Hepatocyte (in vitro differentiated cells): ENCODE data around the gene ZCCHC24. TPM values are rescaled to one million over a fixed set of nuclear protein-coding genes. Genes with fewer than 3 reads are reported as not detected.

Experiments used
- DNase-seq: peaks from one replicate; pipeline ENCODE4 v3.0.0-alpha.2; 2016; ENCODE audit warnings: low spot score
- H2AFZ ChIP-seq: fragments of 200-600 bp; sonication (generic); 2 replicates; pipeline ENCODE4 v1.6.0; 2016; ENCODE audit warnings: antibody characterized with exemption, mild to moderate bottlenecking
- H3K27ac ChIP-seq: fragments of 200-600 bp; sonication (generic); 2 replicates; pipeline ENCODE4 v1.5.1; 2016; ENCODE audit warnings: mild to moderate bottlenecking
- H3K27me3 ChIP-seq: fragments of 200-600 bp; sonication (generic); 2 replicates; pipeline ENCODE4 v1.6.1; 2016
- H3K36me3 ChIP-seq: fragments of 200-600 bp; sonication (generic); replicated peaks from 2 replicates; pipeline ENCODE4 v1.5.1; 2016; ENCODE audit warnings: low read depth; ENCODE audit not compliant: insufficient read depth
- H3K4me1 ChIP-seq: fragments of 200-600 bp; sonication (generic); 2 replicates; pipeline ENCODE4 v1.5.1; 2016; ENCODE audit warnings: mild to moderate bottlenecking, moderate library complexity; ENCODE audit not compliant: insufficient read depth
- H3K4me2 ChIP-seq: fragments of 200-600 bp; sonication (generic); 2 replicates; pipeline ENCODE4 v1.6.0; 2016
- H3K4me3 ChIP-seq: fragments of 200-600 bp; sonication (generic); 2 replicates; pipeline ENCODE4 v1.5.1; 2016; ENCODE audit warnings: mild to moderate bottlenecking
- H3K79me2 ChIP-seq: fragments of 200-600 bp; sonication (generic); 2 replicates; pipeline ENCODE4 v1.6.0; 2017; ENCODE audit warnings: mild to moderate bottlenecking
- H3K9me2 ChIP-seq: fragments of 200-600 bp; sonication (generic); replicated peaks from 2 replicates; pipeline ENCODE4 v1.6.0; 2017; ENCODE audit warnings: mild to moderate bottlenecking; ENCODE audit not compliant: insufficient read depth
- H3K9me3 ChIP-seq: fragments of 200-600 bp; sonication (generic); 2 replicates; pipeline ENCODE4 v1.5.1; 2016; ENCODE audit warnings: low read depth, mild to moderate bottlenecking
- H4K20me1 ChIP-seq: fragments of 200-600 bp; sonication (generic); 2 replicates; pipeline ENCODE4 v1.6.0; 2016; ENCODE audit warnings: mild to moderate bottlenecking; ENCODE audit not compliant: insufficient read depth, poor library complexity, severe bottlenecking
- EZH2 ChIP-seq: fragments of 200-600 bp; sonication (generic); IDR thresholded peaks from 2 replicates; pipeline ENCODE4 v1.6.1; 2016; ENCODE audit warnings: antibody characterized with exemption, mild to moderate bottlenecking, borderline replicate concordance
- EZH2phosphoT487 ChIP-seq: fragments of 200-600 bp; sonication (generic); IDR thresholded peaks from one replicate; pipeline ENCODE4 v1.6.1; 2018; ENCODE audit warnings: antibody characterized with exemption, mild to moderate bottlenecking, low read depth, moderate library complexity; ENCODE audit not compliant: unreplicated experiment, severe bottlenecking
- WGBS: methylation state at CpG from one replicate; pipeline ENCODE4 v1.1.6; 2016; ENCODE audit warnings: low lambda C conversion rate; ENCODE audit errors: missing lambda C conversion rate; 5-methylcytosine and 5-hydroxymethylcytosine counted together
- polyA plus RNA-seq: library from polyadenylated mRNA; unstranded; fragments of >200 nt; fragmentation: Nextera tagmentation; extraction: Ambion mirVana; gene quantifications from 2 replicates; pipeline ENCODE4 v1.2.1, GENCODE V29; 2016
- total RNA-seq: library from RNA; depleted of rRNA; stranded (reverse); fragments of >200 nt; gene quantifications from 2 replicates; pipeline ENCODE4 v1.2.3, GENCODE V29; 2014
- TF ChIP-seq, protein P1 (sequence below): fragments of 200-600 bp; sonication (generic); IDR thresholded peaks from 2 replicates; pipeline ENCODE4 v1.5.1; 2016; ENCODE audit warnings: antibody characterized with exemption, mild to moderate bottlenecking; ENCODE audit not compliant: poor library complexity

The ZCCHC24 gene
- total and polyA plus RNA-seq, 2 experiments from 2014 or later, result 20.1 to 20.6 TPM

DNA sequence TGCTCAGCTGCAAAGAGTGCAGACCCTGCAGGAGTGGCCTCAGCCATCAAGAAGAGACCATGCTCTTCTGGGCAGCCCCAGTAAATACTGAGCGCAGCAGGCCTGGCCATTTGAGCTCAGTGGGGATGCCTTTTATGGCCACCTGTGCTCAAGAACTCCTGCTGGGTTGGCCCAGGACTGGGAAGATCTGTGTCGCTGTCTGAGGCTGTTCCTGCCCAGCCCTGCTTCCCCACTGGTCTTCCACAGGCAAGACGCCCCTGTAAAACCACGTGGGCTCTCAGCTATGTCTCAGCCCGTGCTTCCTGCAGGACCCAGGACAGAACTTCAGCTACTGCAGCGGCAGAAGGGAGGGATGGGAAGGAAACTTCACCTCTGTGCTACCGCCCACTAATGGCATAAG, 108.7 kb downstream of the ZCCHC24 start:
- Histone ChIP-seq H3K36me3 (no peaks in the 10 kb centered on the region), H3K9me2 (no peaks in the 10 kb centered on the region), H3K79me2 (no peaks in the 10 kb centered on the region), H3K4me2 (no peak overlapping the region), H3K27ac (no peak overlapping the region), H3K27me3 (no peaks in the 10 kb centered on the region), H2AFZ (no peak overlapping the region), H3K4me1 (no peaks in the 10 kb centered on the region), H3K4me3 (no peak overlapping the region), H4K20me1 (no peaks in the 10 kb centered on the region), H3K9me3 (no peaks in the 10 kb centered on the region)
- WGBS, result 47% methylated on average over 7 of the region's 7 CpGs
- DNase-seq, result no peak
- TF ChIP-seq, protein P1, sequence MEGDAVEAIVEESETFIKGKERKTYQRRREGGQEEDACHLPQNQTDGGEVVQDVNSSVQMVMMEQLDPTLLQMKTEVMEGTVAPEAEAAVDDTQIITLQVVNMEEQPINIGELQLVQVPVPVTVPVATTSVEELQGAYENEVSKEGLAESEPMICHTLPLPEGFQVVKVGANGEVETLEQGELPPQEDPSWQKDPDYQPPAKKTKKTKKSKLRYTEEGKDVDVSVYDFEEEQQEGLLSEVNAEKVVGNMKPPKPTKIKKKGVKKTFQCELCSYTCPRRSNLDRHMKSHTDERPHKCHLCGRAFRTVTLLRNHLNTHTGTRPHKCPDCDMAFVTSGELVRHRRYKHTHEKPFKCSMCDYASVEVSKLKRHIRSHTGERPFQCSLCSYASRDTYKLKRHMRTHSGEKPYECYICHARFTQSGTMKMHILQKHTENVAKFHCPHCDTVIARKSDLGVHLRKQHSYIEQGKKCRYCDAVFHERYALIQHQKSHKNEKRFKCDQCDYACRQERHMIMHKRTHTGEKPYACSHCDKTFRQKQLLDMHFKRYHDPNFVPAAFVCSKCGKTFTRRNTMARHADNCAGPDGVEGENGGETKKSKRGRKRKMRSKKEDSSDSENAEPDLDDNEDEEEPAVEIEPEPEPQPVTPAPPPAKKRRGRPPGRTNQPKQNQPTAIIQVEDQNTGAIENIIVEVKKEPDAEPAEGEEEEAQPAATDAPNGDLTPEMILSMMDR, result no peak
- no peak for TF ChIP-seq EZH2phosphoT487
- TF ChIP-seq EZH2, result no peak

DNA sequence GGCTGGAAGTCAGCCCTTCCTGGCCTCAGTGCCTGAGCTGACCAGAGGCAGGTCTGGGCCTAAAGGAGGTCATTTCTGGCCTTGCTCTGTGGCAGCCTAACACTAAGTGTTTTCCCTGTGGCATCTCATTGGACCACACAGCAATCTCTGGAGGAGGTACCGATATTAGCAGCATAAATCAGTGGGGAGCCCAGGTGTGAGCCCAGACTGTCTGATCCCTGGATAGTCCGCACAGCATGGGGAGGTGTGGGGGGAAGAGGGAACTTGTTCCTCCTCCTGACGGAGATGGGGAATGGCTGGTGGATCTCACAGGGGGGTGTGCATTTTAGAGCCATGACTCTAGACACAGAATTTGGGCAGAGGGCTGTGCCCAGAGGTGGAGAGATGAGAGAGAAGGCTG, 109.1 kb downstream of the ZCCHC24 start:
- no peak for DNase-seq
- Histone ChIP-seq H4K20me1 (no peaks in the 10 kb centered on the region), H3K9me3 (no peaks in the 10 kb centered on the region), H3K4me2 (no peak overlapping the region), H3K4me1 (no peaks in the 10 kb centered on the region), H2AFZ (no peak overlapping the region), H3K36me3 (no peaks in the 10 kb centered on the region), H3K27ac (no peak overlapping the region), H3K4me3 (no peak overlapping the region), H3K9me2 (no peaks in the 10 kb centered on the region), H3K27me3 (no peaks in the 10 kb centered on the region), H3K79me2 (no peaks in the 10 kb centered on the region)
- TF ChIP-seq, protein P1, result no peak
- no peak for TF ChIP-seq EZH2
- TF ChIP-seq EZH2phosphoT487, result no peak
- WGBS, result 84% methylated on average over 3 of the region's 3 CpGs

DNA sequence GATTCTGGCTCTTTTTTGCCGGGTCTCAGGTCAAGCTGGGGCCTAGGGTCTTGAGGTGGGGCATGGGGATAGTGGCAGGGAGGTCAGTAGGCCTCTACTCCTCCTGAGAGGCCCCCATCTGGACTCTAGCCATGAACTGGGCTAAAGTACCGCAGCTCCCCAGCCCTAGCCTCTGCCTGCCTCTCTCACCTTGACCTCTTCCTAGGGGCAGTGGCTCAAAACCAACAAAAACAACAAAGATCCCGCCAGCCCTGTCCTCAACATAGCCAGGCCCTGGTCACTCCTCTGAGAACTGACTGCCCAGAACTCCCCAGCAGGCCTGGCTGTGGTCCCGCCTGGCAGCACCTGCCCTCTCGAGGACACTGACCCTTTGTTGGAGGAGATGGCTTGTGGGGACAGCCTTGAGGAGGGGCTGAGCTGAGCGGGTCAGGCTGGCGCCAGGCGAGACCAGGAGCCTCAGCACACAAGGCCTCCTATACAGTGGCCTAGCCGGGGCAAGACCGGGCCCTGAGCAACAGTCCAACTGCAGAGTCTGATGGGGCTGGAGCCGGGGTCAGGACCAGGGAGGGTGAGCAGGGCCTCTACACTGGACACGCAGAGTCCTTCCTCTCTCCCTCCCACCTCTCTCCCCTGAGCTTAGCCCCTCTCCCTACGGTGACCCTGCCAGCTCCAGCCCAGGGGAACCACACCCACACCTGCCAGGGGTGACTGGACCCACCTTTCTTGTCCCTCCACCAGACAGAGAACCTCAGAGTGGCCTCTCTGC, 109.8 kb downstream of the ZCCHC24 start:
- H3K4me1 ChIP-seq, result no peaks in the 10 kb centered on the region
- H2AFZ ChIP-seq, result no peak overlapping the region
- no peak overlapping the region for H3K27ac ChIP-seq
- H3K27me3 ChIP-seq, result no peaks in the 10 kb centered on the region
- H3K79me2 ChIP-seq, result no peaks in the 10 kb centered on the region
- no peak for DNase-seq
- H3K4me2 ChIP-seq, result no peak overlapping the region
- TF ChIP-seq EZH2phosphoT487 (no peak), EZH2 (no peak)
- TF ChIP-seq, protein P1, result no peak
- H4K20me1 ChIP-seq, result no peaks in the 10 kb centered on the region
- no peak overlapping the region for H3K4me3 ChIP-seq
- WGBS, result 88% methylated on average over 13 of the region's 13 CpGs
- no peaks in the 10 kb centered on the region for H3K36me3 ChIP-seq
- H3K9me3 ChIP-seq, result no peaks in the 10 kb centered on the region
- no peaks in the 10 kb centered on the region for H3K9me2 ChIP-seq

DNA sequence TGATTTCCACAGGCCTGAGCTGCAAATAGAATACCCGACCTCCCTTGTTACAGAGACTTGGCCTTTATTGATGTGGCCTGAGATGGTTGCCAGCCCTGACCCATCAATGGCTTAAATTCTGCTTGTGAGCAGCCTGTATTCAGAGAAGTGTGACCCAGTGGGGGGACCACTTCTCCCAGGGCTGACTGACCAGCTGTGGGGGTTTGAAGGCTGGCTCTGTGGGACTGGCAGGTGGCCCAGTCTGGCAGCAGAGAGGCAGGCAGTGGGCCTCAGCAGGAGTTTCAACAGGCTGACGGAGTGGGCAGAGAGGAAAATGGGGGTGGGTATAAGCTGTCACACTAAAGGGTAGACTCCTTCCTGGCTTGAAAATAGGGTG, 110.3 kb downstream of the ZCCHC24 start:
- 90% methylated on average over 2 of the region's 2 CpGs for WGBS
- no peak for TF ChIP-seq EZH2
- TF ChIP-seq, protein P1, result no peak
- TF ChIP-seq EZH2phosphoT487, result no peak

More for the DNA sequence above, 110.3 kb downstream of the ZCCHC24 start:
- no peak overlapping the region for H3K27ac ChIP-seq
- H3K36me3 ChIP-seq, result no peaks in the 10 kb centered on the region
- H3K27me3 ChIP-seq, result no peaks in the 10 kb centered on the region
- H3K4me2 ChIP-seq, result no peak overlapping the region
- no peaks in the 10 kb centered on the region for H3K9me3 ChIP-seq
- H2AFZ ChIP-seq, result no peak overlapping the region
- no peak for DNase-seq
- no peaks in the 10 kb centered on the region for H4K20me1 ChIP-seq
- no peak overlapping the region for H3K4me3 ChIP-seq
- H3K9me2 ChIP-seq, result no peaks in the 10 kb centered on the region
- H3K4me1 ChIP-seq, result no peaks in the 10 kb centered on the region
- no peaks in the 10 kb centered on the region for H3K79me2 ChIP-seq
